Kidney epithelial cell (primary cell): ENCODE results near the gene ITPA. TPM values are rescaled to one million over a fixed set of nuclear protein-coding genes. Genes with fewer than 3 reads are reported as not detected.

Source experiments
- DNase-seq: peaks from one replicate; pipeline ENCODE4 v3.0.0-alpha.2; 2010; ENCODE audit warnings: low read depth
- H3K27me3 ChIP-seq: 2 replicates; pipeline ENCODE4 v1.6.0; 2011; ENCODE audit warnings: low read length; ENCODE audit not compliant: control insufficient read depth, insufficient read depth
- H3K36me3 ChIP-seq: 2 replicates; pipeline ENCODE4 v1.5.1; 2011; ENCODE audit warnings: low read length; ENCODE audit not compliant: control insufficient read depth, insufficient read depth
- H3K4me3 ChIP-seq: 2 replicates; pipeline ENCODE4 v1.5.1; 2011; ENCODE audit warnings: low read depth, mild to moderate bottlenecking, control low read depth, low read length
- total RNA-seq: library from RNA; depleted of rRNA; stranded (reverse); fragments of >200 nt; gene quantifications from 2 replicates; pipeline ENCODE4 v1.2.3, GENCODE V29; 2015
- TF ChIP-seq, protein P1 (sequence below): IDR thresholded peaks from 2 replicates; pipeline ENCODE4 v1.5.1; 2011; ENCODE audit warnings: mild to moderate bottlenecking, moderate library complexity, low read length, control low read depth, inconsistent platforms; ENCODE audit not compliant: insufficient read depth, poor library complexity, severe bottlenecking

Gene ITPA
- total RNA-seq, 1 donor from 2014 or later, result 71.2 TPM

GRCh38 chr20:3189561-3190131 lies 19.7 kb upstream of the ITPA start:
- peaks cover 3% of the 10 kb centered on the region for H3K36me3 ChIP-seq
- DNase-seq, result no peak
- no peak overlapping the region for H3K4me3 ChIP-seq
- TF ChIP-seq, protein P1, sequence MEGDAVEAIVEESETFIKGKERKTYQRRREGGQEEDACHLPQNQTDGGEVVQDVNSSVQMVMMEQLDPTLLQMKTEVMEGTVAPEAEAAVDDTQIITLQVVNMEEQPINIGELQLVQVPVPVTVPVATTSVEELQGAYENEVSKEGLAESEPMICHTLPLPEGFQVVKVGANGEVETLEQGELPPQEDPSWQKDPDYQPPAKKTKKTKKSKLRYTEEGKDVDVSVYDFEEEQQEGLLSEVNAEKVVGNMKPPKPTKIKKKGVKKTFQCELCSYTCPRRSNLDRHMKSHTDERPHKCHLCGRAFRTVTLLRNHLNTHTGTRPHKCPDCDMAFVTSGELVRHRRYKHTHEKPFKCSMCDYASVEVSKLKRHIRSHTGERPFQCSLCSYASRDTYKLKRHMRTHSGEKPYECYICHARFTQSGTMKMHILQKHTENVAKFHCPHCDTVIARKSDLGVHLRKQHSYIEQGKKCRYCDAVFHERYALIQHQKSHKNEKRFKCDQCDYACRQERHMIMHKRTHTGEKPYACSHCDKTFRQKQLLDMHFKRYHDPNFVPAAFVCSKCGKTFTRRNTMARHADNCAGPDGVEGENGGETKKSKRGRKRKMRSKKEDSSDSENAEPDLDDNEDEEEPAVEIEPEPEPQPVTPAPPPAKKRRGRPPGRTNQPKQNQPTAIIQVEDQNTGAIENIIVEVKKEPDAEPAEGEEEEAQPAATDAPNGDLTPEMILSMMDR, result no peak
- H3K27me3 ChIP-seq, result no peaks in the 10 kb centered on the region

DNA sequence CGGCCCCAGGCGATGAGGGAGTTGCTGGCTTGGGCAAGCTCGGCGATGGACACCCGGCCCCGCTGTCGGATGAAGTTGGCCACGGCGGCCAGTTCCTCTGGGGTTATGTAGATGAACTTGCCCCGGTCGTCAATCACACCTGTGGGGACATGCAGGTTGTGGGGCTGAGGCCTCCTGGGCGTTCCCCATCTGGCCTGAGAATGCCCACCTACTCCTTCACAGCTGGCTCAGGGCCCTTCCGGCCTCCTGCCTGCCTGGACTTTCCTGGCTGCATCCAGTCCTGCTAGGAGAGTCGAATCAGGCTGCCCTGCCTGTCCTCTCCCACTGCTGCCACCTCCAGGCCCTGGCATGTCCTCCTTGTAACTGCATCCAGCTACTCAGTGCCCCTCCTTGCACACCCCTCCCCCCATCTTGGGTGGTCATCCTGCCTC lies 18.6 kb upstream of the ITPA start:
- DNase-seq, result no peak
- TF ChIP-seq, protein P1, result no peak
- no peak overlapping the region for H3K4me3 ChIP-seq
- H3K36me3 ChIP-seq, result peaks cover 5% of the 10 kb centered on the region
- no peaks in the 10 kb centered on the region for H3K27me3 ChIP-seq

DNA sequence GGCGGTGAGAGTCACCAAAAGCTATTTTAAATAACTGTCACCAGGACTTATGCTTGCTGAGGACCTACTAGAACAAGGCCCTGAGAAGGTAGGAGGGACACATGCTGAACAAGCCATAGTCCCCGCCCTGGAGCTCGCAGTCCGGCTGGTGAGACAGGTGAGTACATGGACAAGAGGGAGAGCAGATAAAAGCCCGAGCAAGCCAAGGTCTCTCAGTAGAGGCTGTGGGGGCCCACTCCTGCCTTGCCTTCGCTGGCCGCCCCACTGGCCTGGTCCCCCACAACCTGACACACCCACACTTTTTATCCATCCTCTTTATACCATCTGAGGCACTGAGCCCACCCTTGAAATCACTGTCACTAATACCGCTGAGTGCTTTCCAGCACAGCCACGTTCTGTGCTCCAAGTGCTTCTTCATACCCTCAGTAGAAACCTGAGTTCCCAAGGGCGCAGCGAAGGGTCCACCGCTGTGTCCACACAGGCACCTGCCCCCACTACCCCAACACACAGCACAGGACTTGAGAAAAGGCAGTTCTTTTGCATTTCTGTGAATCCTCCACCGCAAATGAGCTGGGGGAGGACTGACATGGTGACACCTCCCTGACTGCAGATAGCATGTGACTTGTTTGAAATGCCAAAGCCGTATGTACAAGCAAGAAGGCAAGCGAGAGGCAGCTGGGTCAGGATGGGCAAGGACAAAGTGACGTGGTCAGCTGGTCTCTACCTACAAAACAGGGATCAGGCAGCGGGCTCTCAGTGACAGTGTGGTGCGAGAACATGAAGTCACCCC lies 16.9 kb upstream of the ITPA start:
- Histone ChIP-seq H3K36me3 (peaks cover 5% of the 10 kb centered on the region), H3K4me3 (no peak overlapping the region), H3K27me3 (no peaks in the 10 kb centered on the region)
- TF ChIP-seq, protein P1, result no peak
- DNase-seq, result no peak

DNA sequence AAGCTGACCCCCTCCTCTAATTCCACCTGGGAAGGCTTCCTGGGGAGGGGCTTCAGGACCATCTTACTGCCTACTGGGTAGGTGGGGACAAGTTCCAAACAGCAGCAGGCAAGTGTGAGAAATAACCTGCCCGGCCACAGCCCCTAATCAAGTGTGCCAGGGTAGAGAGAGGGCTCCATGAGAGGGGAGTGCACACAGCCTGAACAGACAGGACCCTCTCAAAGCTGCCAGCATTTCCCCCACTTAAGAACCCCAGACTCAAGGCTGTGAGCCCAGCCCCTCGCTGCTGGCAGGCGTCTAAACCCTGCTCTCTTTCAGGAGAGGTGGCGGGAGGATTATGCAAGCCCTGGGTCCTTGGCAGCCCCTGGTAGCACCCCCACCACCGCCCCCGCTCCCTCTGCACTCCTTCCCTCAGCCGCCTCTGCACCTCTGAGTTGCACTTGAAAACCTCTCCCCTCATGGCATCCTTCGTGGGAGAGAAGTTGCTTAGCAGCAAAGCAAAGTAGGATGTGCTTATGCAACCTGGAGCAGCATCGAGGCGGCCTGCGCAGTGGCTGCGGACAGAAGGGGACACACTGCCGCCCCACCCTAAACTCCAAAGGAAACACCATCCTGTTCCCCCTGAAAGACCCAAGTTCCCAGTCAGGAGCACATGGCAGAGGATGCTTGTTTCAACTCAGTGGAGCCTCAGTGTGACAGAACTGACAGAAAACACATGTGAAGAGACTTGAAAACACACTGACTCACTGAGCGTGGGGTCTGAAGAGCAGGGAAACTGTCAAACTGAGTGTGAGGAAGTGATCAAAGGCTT lies 15.3 kb upstream of the ITPA start:
- peaks cover 4% of the 10 kb centered on the region for H3K36me3 ChIP-seq
- DNase-seq, result no peak
- no peaks in the 10 kb centered on the region for H3K27me3 ChIP-seq
- H3K4me3 ChIP-seq, result no peak overlapping the region
- TF ChIP-seq, protein P1, result no peak

- Histone ChIP-seq H3K4me3 (no peak overlapping the region), H3K36me3 (peaks cover 4% of the 10 kb centered on the region), H3K27me3 (no peaks in the 10 kb centered on the region)
- no peak for DNase-seq
- TF ChIP-seq, protein P1, result no peak
Measured at GRCh38 chr20:3194617-3195280, 14.5 kb upstream of the ITPA start.
